K562 (cell line): ENCODE results near the gene HCST. TPM values are rescaled to one million over a fixed set of nuclear protein-coding genes. Genes with fewer than 3 reads are reported as not detected.

Experiments
- DMBX1 ChIP-seq: fragments of 250-450 bp; sonication (Bioruptor Pico); IDR thresholded peaks from 2 replicates; pipeline ENCODE4 v1.8.0; 2022; ENCODE audit warnings: inconsistent platforms, mild to moderate bottlenecking, moderate library complexity, borderline replicate concordance
- E2F3 ChIP-seq: fragments of 250-450 bp; sonication (Bioruptor Pico); IDR thresholded peaks from 2 replicates; pipeline ENCODE4 v1.4.0; 2020; ENCODE audit warnings: mild to moderate bottlenecking
- EGR1 ChIP-seq: fragments of 450-650 bp; conservative IDR thresholded peaks from 2 replicates; pipeline ENCODE4 v1.6.1; 2017; ENCODE audit warnings: mild to moderate bottlenecking
- ESRRA ChIP-seq: fragments of 450-650 bp; IDR thresholded peaks from 2 replicates; pipeline ENCODE4 v1.6.1; 2014; ENCODE audit warnings: low read depth, mild to moderate bottlenecking, moderate library complexity, borderline replicate concordance
- ETV1 ChIP-seq: fragments of 450-650 bp; conservative IDR thresholded peaks from 2 replicates; pipeline ENCODE4 v1.6.1; 2016; ENCODE audit warnings: missing genetic modification characterization, control low read depth, low read depth, missing compliant biosample characterization
- GABPA ChIP-seq: fragments of 200-800 bp; sonication (Bioruptor generic); conservative IDR thresholded peaks from 2 replicates; pipeline ENCODE4 v1.6.1; 2016; ENCODE audit warnings: low read depth, missing genetic modification characterization, missing compliant biosample characterization
- GTF2A2 ChIP-seq: IDR thresholded peaks from 2 replicates; pipeline ENCODE4 v1.6.1; 2016; ENCODE audit warnings: mild to moderate bottlenecking, missing genetic modification characterization, missing compliant biosample characterization
- HCFC1 ChIP-seq: IDR thresholded peaks from 2 replicates; pipeline ENCODE4 v1.6.1; 2012; ENCODE audit warnings: low read depth, low read length, improper control_type of control experiment
- ILK ChIP-seq: fragments of 450-650 bp; IDR thresholded peaks from 2 replicates; pipeline ENCODE4 v1.6.1; 2016; ENCODE audit warnings: missing genetic modification characterization, low read depth, mild to moderate bottlenecking, missing compliant biosample characterization, moderate library complexity, borderline replicate concordance
- L3MBTL2 ChIP-seq: fragments of 450-650 bp; IDR thresholded peaks from 2 replicates; pipeline ENCODE4 v1.6.1; 2016; ENCODE audit warnings: mild to moderate bottlenecking, moderate library complexity
- NCOA1 ChIP-seq: fragments of 450-650 bp; IDR thresholded peaks from 2 replicates; pipeline ENCODE4 v1.6.1; 2016; ENCODE audit warnings: low read depth
- POLR2AphosphoS2 ChIP-seq: IDR thresholded peaks from 2 replicates; pipeline ENCODE4 v1.6.1; 2012; ENCODE audit warnings: low read length, improper control_type of control experiment
- RFX1 ChIP-seq: fragments of 450-650 bp; IDR thresholded peaks from 2 replicates; pipeline ENCODE4 v1.6.1; 2016; ENCODE audit warnings: mild to moderate bottlenecking, moderate library complexity
- SIN3B ChIP-seq: fragments of 450-650 bp; IDR thresholded peaks from 2 replicates; pipeline ENCODE4 v1.6.1; 2017; ENCODE audit warnings: low read depth, mild to moderate bottlenecking, moderate library complexity
- SMC3 ChIP-seq: conservative IDR thresholded peaks from 2 replicates; pipeline ENCODE4 v1.6.1; 2011; ENCODE audit warnings: low read depth, low read length, improper control_type of control experiment; ENCODE audit not compliant: insufficient read depth
- USF1 ChIP-seq: sonication (generic); formaldehyde crosslinking; IDR thresholded peaks from 2 replicates; pipeline ENCODE4 v1.9.0; 2022; ENCODE audit warnings: mild to moderate bottlenecking, missing genetic modification reagents
- ZBTB17 ChIP-seq: fragments of 450-650 bp; formaldehyde crosslinking; IDR thresholded peaks from 2 replicates; pipeline ENCODE4 v1.4.0; 2020; ENCODE audit warnings: mild to moderate bottlenecking
- ZFX ChIP-seq: sonication (generic); formaldehyde crosslinking; IDR thresholded peaks from 2 replicates; pipeline ENCODE4 v1.8.0; 2022; ENCODE audit warnings: mild to moderate bottlenecking, missing genetic modification reagents, moderate library complexity
- ZNF263 ChIP-seq: sonication (generic); formaldehyde crosslinking; IDR thresholded peaks from 2 replicates; pipeline ENCODE4 v1.8.0; 2022; ENCODE audit warnings: mild to moderate bottlenecking, missing genetic modification reagents, borderline replicate concordance
- ZNF384 ChIP-seq: IDR thresholded peaks from 2 replicates; pipeline ENCODE4 v1.6.1; 2012; ENCODE audit warnings: low read depth, low read length, improper control_type of control experiment
- ZNF436 ChIP-seq: fragments of 250-450, 450-650 bp; sonication (Bioruptor Pico); formaldehyde crosslinking; IDR thresholded peaks from 2 replicates; pipeline ENCODE4 v1.7.0; 2020; ENCODE audit warnings: mild to moderate bottlenecking
- ZNF76 ChIP-seq: fragments of 250-450 bp; sonication (Bioruptor Pico); IDR thresholded peaks from 2 replicates; pipeline ENCODE4 v1.4.0; 2020; ENCODE audit warnings: mild to moderate bottlenecking, moderate library complexity, borderline replicate concordance
- polyA plus RNA-seq, 8 experiments: library from polyadenylated mRNA; depleted of rRNA in 4 of 8; stranded (reverse) in 5 of 8; unstranded in 3 of 8; fragments of >200 nt; fragmentation: Nextera tagmentation in 2 of 8; fragmentation: Illumina TruSeq in 1 of 8; extraction: Ambion mirVana in 2 of 8; extraction: Trizol in 1 of 8; gene quantifications; 2 replicates each; pipeline versions ENCODE4 v1.2.1 to v1.2.3, GENCODE V29; 2011 to 2014; ENCODE audit warnings: inconsistent platforms in 1 of 8, missing spikeins in 1 of 8
- total RNA-seq, 7 experiments: library from RNA; depleted of rRNA in 6 of 7; stranded (reverse); fragments of >200 nt in 6 of 7; fragmentation: Illumina TruSeq in 2 of 7; extraction: Trizol in 2 of 7; gene quantifications; 2 replicates each; pipeline versions ENCODE4 v1.2.1 to v1.2.3, GENCODE V29; 2011 to 2021; ENCODE audit warnings: low replicate concordance in 1 of 7
- TF ChIP-seq, protein P1 (sequence below), 2 experiments: fragments of 200-800 bp in 1 of 2; sonication (Bioruptor generic) in 1 of 2; sonication (generic) in 1 of 2; formaldehyde crosslinking in 1 of 2; IDR thresholded peaks in 1 of 2; conservative IDR thresholded peaks in 1 of 2; 2 replicates each; pipeline versions ENCODE4 v1.5.0 to v1.6.1; 2016 to 2020; ENCODE audit warnings: missing compliant biosample characterization in 1 of 2, missing genetic modification characterization in 1 of 2, missing genetic modification reagents in 1 of 2
- TF ChIP-seq, protein P2 (sequence below): fragments of 250-450 bp; sonication (Bioruptor Pico); IDR thresholded peaks from 2 replicates; pipeline ENCODE4 v1.4.0; 2020; ENCODE audit warnings: mild to moderate bottlenecking, moderate library complexity

Gene HCST
- total and polyA plus RNA-seq, 9 of the 15 experiments (the other 6 are each of a cell fraction or from before 2014, with no cell fraction given), result 0.29 to 1.9 (median 0.95) TPM; not detected in 2

- peak; percentile 100 for TF ChIP-seq SMC3
- TF ChIP-seq DMBX1 (CRISPR knock-in tag), result no peak
- no peak for TF ChIP-seq GTF2A2 (tag)
- TF ChIP-seq ZFX, result 0 out of 2 replicates have a peak, but pooled peaks have one; percentile 35
- TF ChIP-seq L3MBTL2, result peak; percentile 76
- no peak for TF ChIP-seq NCOA1
- TF ChIP-seq GABPA (tag), result peak; percentile 76
- TF ChIP-seq ZNF263 (CRISPR knock-in tag), result peak; percentile 95
- TF ChIP-seq, protein P1, sequence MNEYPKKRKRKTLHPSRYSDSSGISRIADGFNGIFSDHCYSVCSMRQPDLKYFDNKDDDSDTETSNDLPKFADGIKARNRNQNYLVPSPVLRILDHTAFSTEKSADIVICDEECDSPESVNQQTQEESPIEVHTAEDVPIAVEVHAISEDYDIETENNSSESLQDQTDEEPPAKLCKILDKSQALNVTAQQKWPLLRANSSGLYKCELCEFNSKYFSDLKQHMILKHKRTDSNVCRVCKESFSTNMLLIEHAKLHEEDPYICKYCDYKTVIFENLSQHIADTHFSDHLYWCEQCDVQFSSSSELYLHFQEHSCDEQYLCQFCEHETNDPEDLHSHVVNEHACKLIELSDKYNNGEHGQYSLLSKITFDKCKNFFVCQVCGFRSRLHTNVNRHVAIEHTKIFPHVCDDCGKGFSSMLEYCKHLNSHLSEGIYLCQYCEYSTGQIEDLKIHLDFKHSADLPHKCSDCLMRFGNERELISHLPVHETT (CRISPR knock-in tag; conservative IDR thresholded peaks at IDR 0.05 in 1 of 2, IDR thresholded peaks at IDR 0.05 in 1 of 2), result no peak; a peak in 1 of 4 replicates
- TF ChIP-seq SIN3B, result 0 out of 2 replicates have a peak, but pooled peaks have one; percentile 18
- TF ChIP-seq POLR2AphosphoS2, result no peak
- TF ChIP-seq USF1, result peak; percentile 91
- peak; percentile 53; the same call in 1 of the 2 replicates for TF ChIP-seq E2F3 (CRISPR knock-in tag)
- TF ChIP-seq ZNF76, result 0 out of 2 replicates have a peak, but pooled peaks have one; percentile 61
- peak; percentile 93 for TF ChIP-seq ESRRA
- peak; percentile 23; the same call in 1 of the 2 replicates for TF ChIP-seq ZBTB17 (CRISPR knock-in tag)
- TF ChIP-seq, protein P2, sequence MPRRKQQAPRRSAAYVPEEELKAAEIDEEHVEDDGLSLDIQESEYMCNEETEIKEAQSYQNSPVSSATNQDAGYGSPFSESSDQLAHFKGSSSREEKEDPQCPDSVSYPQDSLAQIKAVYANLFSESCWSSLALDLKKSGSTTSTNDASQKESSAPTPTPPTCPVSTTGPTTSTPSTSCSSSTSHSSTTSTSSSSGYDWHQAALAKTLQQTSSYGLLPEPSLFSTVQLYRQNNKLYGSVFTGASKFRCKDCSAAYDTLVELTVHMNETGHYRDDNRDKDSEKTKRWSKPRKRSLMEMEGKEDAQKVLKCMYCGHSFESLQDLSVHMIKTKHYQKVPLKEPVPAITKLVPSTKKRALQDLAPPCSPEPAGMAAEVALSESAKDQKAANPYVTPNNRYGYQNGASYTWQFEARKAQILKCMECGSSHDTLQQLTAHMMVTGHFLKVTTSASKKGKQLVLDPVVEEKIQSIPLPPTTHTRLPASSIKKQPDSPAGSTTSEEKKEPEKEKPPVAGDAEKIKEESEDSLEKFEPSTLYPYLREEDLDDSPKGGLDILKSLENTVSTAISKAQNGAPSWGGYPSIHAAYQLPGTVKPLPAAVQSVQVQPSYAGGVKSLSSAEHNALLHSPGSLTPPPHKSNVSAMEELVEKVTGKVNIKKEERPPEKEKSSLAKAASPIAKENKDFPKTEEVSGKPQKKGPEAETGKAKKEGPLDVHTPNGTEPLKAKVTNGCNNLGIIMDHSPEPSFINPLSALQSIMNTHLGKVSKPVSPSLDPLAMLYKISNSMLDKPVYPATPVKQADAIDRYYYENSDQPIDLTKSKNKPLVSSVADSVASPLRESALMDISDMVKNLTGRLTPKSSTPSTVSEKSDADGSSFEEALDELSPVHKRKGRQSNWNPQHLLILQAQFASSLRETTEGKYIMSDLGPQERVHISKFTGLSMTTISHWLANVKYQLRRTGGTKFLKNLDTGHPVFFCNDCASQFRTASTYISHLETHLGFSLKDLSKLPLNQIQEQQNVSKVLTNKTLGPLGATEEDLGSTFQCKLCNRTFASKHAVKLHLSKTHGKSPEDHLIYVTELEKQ (CRISPR knock-in tag), result no peak
- no peak for TF ChIP-seq ILK (tag)
- TF ChIP-seq RFX1, result no peak
- peak; percentile 83 for TF ChIP-seq ETV1 (tag)
- peak; percentile 90 for TF ChIP-seq EGR1
- TF ChIP-seq ZNF436 (CRISPR knock-in tag), result no peak
- no peak for TF ChIP-seq ZNF384
- TF ChIP-seq HCFC1, result peak; percentile 97
These were observed 29.0 kb downstream of the HCST start (continued) for GRCh38 chr19:35931161-35931873.
